NCI-H1105 treated with DMSO at 0.1 percent for 48 hours (cell line): ENCODE results near the gene ANKRD33.

Experiments
- DNase-seq: peaks from one replicate; lab custom pipeline; 2025; lab: John Stamatoyannopoulos, UW

Gene ANKRD33

DNA sequence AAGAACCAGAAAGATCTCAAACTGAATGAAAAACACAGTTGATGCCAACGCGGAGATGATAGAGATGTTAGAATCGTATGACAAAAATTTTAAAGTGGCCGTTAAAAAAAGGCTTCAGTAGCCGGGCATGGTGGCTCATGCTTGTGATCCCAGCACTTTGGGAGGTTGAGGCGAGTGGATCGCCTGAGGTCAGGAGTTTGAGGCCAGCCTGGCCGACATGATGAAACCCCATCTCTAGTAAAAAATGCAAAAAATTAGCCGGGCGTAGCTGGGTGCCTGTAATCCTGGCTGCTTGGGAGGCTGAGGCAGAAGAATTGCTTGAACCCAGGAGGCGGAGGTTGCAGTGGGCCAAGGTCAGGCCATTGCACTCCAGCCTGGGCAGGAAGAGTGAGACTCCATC lies 14.0 kb downstream of the ANKRD33 start:
- DNase-seq, result no peak

DNA sequence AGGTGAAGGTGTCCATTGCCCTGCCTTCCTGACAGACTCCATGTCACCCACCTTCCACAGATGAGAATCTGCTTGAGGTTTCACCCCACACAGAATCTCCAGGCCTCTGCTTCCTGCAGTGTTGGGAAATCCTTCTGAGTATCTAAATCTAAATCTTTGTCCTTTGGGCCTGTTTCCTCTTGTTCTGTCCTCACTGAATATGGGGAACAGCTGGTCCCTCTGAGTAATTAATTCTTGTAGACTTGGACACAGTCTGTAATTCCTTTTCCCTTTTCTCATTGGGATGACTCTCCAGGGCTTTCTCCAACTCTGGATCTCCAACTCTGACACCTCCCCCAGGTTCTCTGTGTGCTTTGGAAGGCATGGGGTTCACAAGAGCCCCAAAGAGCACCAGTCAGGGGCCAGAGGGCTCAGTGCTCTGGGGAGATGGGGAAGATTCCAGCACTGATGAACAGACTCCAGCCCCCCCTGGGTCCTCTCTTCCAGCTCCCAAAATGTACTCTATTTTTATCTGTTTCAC lies 17.1 kb downstream of the ANKRD33 start:
- DNase-seq, result no peak

DNA sequence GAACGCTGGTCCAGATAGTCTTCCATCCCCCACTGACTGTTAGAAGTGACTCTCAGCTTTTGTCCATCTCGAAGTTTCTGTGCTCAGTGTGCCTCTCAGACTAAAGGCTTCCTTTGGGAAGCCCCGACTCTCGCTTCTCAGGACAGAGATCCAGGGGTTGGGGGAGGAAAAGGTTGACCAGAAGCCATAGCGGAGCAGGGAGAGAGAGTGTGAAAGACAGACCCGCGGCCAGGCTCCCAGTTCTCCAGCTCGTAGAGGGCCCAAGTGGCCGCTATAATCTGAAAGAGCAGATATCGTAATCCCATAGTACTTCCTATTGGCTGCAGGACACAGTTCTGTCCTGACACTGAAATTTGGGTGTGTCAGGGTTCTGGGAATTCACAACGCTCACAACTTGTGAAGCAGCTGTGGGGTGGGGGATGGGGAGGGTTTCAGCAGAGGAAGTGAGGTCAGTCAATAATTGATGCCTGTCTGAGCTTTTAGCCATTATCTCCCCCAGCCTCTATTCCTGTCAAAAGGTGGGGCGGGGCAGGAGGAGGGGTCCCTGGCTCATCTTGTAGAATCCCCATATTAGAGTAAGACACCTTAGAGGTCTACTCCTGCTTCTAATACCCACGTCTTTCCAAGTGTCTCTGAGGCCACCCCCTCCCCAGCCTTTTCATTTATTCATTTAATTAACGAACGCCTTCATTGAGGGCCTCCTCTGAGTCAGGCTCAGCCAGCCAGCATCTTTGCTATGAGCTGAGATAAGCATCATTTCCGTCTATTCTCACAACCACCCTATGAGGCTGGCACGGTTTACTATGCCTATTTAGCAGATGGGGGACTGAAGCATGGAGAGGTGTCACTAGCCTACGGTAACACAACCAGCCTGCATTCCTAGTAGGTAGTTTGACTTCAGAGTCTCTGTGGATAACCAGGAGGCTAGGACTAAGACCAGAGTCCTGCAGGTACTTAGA lies 17.8 kb downstream of the ANKRD33 start:
- DNase-seq, result no peak

DNA sequence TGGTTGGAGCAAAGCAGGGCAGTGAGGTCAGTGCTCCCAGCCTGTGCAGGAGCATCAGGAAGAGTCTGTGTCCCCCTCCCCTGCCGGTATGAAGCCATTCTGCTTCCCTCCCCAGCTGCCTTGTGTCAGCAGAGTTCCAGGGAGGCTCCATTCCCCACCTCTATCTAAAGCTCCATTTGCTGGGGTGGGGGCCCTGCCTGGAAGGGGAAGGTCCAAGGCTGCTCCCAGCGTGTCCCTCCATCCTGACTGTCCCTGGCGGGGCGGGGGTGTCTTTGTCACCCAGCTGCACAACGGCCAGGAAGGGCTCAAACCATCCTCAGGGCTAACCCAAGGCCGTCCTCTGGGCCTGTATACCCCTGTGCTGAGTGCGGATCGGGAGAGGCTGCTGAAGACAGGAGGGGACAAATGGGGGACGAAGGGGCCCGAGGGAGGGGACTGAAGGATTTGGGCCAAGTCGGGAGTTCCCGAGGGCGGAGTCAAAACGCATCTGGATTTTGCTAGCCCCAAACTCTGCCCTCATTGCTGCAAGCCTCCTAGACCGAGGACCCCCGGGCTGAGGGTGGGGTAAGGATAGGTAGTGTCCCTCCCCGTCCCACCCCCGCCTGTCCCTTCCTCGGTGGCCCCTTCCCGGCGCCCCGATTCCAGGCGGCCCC lies 18.7 kb downstream of the ANKRD33 start:
- no peak for DNase-seq

DNA sequence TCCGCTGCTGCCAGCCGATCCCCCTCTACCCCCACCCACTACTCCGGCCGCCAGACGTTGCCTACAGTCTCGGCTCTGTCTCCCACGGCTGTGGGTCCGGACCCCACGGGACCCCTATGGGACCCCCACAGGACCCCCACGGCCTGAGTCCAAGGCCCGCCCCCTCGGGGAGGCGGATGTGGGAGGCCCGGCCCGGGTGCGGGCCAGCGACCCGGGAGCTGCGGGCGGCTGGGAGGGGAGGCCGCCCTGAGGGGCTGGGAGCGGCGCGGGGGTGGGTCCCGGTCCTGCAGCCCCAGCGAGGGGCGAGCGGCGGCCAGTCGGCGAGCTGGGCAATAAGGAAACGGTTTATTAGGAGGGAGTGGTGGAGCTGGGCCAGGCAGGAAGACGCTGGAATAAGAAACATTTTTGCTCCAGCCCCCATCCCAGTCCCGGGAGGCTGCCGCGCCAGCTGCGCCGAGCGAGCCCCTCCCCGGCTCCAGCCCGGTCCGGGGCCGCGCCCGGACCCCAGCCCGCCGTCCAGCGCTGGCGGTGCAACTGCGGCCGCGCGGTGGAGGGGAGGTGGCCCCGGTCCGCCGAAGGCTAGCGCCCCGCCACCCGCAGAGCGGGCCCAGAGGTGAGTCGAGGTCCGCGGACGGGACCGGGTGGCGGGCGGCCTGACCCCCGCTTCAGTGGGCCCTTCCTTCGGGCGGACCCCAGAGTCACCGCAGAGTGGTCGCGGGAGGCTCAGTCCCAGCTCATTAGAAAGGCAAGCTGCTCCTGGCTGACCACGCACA lies 19.4 kb downstream of the ANKRD33 start, which contains the start of gene ACVRL1:
ACVRL1 (plus strand) TSS at position 422 of the 773 bp plus-strand sequence. CDS start 4,971 bp downstream, outside the sequence.
- no peak for DNase-seq

DNA sequence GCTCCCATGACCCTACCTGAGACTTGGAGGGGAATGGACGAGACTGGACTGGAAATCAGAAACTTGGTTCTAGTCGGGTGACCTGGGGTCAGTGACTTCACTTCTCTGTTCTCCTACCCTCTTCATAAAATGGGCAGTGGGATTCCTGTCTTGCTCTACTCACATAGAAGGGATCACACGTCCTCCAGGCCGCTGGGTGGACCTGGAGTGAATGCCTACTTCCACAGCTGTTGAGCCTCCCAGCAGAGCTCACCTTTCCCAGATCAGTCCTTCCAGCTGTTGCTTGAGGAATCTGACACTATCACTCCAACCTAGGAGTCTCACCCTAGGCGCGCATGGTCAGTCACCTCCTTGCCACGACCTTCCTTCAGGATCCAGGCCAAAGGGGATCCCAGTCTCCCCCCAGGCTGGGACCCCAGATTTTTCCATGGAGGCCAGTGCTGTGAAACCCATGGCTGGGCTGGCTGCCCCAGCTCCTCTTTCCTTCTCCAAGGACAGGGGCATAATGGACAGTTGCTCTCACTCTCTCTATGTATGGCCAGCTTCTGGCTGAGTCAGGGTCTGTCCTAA lies 20.0 kb downstream of the ANKRD33 start:
- no peak for DNase-seq

DNA sequence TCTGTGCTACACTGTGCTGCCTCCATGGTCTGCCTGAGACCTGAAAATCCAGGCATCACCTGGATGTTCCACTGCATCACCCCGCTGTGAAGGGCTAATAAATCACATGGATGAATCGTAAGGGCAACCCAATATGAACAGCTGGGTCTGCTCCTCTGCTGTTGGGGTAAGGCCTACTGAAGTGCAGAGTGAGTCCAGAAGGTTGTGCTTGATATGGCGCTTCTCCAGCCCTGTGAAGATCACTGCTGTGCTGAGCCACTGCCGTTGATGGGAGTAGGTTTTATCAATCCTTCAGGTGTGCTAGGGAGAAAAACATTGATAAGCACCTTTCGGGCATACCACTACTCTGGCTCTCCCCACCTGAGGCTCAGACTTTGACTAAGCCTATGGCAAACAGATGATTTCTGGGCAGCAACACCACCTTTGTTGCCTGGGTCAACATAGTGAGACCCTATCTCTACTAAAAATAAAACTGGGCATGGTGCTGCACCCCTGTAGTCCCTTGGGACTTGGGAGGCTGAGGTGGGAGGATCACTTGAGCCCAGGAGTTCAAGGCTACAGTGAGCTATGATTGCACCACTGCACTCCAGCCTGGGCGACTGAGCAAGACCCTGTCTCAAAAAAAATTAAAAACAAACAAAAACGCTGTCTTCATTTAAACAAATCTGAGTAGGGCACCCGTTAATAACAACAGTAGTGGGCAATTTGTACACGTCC lies 21.1 kb downstream of the ANKRD33 start:
- no peak for DNase-seq

DNA sequence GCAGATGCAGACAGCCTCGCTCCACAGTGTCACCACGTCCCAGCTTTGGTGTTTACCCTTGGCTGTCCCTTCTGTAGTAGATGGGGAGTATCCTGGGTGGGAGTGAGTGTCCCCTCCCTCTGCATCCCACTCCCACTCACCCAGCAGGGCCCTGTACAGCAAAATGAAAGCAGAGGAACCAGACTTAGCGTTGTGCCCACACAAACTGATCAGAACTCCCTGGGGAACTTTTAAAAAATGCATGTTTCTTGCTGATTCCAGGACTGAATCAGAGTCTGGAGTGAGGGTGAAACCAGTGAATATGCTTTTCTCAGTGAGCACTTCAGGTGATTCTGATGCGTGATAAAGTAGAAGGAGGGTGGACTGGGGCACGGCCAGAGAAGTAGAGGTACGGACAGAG lies 22.3 kb downstream of the ANKRD33 start:
- no peak for DNase-seq

DNA sequence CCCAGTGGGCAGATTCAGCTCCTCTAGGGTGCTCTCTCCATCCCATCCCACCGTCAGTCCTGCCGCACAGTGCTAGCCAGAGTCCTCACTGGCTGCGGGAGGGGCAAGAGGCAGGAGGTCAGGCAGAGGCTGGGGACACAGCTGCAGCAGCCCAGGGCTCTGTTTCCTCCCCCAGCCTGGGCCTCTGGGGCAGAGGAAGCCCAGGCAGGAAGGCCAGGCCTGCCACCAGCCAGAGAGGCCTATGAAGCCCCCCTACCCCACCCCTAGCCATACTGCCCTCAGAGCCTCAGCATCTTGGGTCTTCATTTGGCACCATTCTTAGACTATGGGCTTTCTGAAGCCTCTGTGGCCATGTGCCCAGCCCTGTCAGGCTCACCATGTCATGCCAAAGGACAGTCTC lies 22.8 kb downstream of the ANKRD33 start:
- no peak for DNase-seq

DNA sequence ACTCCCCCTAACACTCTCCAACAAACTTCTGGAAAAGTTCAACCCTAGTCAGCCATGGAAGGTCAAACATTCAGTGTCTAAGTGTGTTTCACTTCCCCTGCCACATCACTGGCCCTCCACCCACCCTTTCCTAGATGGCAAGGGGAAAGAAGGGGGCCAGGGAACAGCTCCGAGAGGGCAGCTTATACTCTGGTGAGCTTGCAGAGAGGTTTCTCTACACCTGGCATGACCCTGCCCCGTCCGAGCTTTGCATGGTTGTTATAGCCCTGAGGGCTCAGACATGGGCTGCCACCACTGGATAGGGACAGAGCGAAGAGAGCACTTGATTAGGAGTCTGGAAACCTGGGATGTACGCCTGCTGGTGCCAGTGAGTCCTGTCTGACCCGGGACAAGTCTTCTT lies 23.4 kb downstream of the ANKRD33 start:
- no peak for DNase-seq

DNA sequence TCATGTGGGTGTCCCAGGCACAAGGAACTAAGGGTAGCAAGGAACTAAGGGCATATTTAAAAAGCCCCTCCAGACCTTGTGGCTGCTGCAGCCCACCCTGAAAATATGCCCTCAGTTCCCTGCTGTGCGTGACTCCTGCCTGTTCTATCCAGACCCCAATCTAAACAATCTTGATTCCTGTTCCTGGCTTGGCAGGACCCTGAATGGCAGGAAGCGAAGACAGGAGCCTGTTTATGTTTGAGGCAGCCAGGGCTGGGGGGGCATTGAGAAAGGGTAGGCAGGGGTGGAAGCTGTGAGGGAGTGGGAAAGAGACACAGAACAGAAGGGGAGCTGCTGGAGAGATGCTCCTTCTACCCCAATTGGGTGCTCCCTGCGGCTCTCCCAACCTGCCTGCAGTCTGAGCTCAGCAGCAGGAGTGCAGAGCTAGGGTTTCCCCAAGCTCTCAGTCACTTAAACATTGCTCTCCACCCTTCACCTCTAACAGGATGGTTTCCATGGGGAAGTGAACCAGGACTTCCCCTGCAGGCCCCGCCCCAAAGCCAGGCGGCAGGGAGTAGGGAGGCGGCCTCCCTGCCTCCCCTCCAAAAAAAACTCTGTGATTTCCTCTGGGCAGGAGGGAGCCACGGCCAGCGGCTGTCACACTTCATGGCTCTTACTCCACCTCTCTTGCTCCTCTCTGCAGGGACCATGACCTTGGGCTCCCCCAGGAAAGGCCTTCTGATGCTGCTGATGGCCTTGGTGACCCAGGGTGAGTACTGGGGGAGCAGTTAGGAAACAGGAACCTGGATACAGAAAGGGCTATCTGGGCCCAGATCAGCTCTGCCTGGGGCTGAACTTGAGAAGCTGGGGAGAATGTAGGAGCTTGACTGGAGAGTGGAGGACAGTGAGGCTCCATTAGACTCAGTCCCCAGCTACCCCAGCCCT lies 24.1 kb downstream of the ANKRD33 start:
- DNase-seq, result no peak

DNA sequence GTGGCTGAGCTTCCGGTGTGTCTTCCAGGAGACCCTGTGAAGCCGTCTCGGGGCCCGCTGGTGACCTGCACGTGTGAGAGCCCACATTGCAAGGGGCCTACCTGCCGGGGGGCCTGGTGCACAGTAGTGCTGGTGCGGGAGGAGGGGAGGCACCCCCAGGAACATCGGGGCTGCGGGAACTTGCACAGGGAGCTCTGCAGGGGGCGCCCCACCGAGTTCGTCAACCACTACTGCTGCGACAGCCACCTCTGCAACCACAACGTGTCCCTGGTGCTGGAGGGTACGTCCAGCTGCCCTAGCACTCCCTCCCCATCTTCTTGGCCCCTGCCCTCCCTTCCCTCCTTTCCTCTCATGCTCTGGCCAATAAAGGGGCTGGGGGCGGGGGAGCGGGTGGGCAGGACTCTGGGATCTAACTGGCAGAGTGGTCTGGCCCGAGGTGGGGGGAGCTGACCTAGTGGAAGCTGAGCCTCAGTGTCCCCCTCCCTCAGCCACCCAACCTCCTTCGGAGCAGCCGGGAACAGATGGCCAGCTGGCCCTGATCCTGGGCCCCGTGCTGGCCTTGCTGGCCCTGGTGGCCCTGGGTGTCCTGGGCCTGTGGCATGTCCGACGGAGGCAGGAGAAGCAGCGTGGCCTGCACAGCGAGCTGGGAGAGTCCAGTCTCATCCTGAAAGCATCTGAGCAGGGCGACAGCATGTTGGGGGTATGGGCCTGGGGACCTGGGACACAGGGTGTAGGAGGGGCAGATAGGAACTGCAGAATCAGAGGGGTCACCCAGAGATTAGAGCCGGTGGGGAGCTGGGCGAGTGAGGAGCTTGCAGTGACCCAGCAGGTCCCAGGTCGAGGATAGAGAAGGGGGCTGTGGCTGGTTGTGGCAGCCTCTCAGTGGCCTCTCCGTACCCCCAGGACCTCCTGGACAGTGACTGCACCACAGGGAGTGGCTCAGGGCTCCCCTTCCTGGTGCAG lies 25.4 kb downstream of the ANKRD33 start:
- DNase-seq, result no peak

DNA sequence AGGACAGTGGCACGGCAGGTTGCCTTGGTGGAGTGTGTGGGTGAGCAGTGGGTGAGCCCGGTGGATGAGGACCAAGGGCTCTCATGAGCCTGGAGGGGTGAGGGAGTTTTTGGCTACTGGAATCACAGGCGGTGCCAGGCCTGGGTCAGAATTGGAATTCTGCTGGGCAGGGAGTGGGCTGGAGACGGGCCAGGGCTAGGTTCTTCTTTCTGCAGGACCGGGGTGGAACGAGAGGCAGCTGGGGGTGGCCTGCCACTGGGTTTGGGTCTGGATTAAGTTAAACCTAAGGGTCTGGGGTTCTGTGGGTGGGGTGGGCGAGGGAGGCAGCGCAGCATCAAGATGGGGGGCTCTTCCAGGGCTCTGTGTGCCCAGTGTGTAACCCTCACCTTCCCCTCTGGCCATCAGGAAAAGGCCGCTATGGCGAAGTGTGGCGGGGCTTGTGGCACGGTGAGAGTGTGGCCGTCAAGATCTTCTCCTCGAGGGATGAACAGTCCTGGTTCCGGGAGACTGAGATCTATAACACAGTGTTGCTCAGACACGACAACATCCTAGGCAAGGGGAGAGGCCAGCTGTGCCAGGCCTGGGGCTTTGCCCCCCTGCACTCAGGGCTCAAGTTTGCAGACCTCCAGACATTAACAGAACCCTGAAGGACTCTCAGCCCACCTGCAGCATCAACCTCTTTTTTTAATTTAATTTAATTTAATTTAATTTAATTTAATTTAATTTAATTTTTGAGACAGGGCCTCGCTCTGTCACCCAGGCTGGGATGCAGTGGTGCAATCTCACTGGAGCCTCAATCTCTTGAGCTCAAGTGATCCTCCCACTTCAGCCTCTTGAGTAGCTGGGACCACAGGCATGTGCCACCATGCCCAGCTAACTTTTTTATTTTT lies 26.4 kb downstream of the ANKRD33 start:
- DNase-seq, result no peak

DNA sequence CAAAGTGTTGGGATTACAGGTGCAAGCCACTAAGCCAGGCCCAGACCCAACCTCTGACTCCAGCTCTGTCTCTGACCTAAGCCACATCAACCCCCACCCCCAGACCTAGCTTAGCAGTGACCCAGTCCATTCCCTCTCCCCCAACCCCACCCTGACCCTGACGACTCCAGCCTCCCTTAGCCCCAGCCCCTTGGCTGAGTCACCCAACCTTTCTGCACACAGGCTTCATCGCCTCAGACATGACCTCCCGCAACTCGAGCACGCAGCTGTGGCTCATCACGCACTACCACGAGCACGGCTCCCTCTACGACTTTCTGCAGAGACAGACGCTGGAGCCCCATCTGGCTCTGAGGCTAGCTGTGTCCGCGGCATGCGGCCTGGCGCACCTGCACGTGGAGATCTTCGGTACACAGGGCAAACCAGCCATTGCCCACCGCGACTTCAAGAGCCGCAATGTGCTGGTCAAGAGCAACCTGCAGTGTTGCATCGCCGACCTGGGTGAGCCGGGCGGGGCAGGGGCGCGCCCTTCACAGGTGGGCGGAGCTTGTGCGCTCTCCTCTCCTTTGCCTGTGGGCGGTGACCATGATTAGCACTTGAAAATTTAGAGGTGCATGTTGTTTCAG lies 27.2 kb downstream of the ANKRD33 start:
- DNase-seq, result no peak

DNA sequence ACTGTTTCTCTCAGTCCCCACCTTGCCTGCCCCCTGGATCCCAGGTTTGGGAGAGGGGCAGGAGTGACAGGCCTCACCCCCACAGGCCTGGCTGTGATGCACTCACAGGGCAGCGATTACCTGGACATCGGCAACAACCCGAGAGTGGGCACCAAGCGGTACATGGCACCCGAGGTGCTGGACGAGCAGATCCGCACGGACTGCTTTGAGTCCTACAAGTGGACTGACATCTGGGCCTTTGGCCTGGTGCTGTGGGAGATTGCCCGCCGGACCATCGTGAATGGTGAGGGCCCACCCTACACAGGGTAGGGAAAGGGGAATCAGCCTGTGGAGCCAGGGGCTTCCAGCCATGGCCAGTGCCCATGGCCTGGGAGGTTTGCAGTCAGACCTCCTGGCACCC lies 28.0 kb downstream of the ANKRD33 start:
- no peak for DNase-seq

DNA sequence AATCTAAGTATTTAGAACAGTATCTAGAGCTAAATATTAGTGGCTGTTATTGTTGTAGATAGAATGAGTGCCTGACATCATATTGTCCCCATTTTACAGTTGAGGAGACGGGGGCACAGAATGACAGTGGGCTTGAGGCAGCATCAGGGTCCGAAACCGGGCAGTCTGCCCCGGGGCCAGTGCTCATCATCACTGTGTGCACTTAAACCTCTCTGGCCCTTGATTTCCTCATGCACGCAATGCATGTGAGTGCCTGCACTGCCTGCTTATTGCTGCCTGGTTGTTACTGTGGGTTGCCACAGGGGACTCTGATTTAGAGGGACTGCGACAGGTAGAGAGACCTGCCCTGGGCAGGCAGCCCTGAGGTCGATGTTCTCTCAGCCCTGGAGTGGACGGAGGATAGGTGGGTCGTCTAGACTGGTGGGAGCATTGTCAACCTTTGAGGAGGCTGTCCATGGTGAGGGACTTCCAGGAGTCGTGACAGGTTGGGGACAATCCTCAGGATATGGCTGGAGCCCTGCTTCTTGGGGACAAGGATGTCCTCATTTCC lies 29.2 kb downstream of the ANKRD33 start:
- DNase-seq, result no peak
